SH-SY5Y (cell line): ENCODE results near the gene CCNY.

ENCODE experiments used
- GATA2 ChIP-seq: IDR thresholded peaks from 2 replicates; pipeline ENCODE4 v1.6.1; 2011; ENCODE audit warnings: mild to moderate bottlenecking, low read depth, low read length
- GATA3 ChIP-seq: IDR thresholded peaks from 2 replicates; pipeline ENCODE4 v1.6.1; 2011; ENCODE audit warnings: low read depth, mild to moderate bottlenecking, low read length, moderate library complexity

DNA sequence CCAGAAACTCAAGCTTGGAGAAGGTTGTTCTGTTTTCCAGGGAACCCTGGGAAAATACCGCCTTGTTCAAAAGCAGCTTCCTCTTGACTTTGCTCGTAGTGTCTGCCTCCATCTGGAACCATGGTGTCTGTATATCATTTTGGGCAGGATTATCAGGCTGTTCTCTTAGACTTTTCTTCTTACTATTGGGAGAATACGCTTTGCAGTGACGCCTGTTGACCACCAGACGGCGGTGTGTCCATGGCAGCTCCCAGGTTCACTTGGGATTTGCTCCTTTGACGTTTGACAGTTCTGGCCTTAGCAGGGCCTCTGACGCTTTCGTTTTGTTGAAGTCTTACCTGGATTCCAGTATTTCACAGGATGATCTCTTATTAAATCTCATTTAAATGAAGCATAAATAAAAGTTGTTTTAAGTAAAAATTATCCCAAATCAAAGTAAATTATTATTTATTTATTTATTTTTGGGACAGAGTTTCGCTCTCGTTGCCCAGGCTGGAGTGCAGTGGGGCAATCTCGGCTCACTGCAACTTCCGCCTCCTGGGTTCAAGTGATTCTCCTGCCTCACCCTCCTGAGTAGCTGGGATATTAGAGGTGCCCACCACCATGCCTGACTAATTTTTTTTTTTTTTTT, 227.1 kb downstream of the CCNY start:
- TF ChIP-seq GATA2, result no peak
- no peak for TF ChIP-seq GATA3
